Suprapubic skin (tissue), 3 donors: ENCODE measurements around the gene LINGO1.

Experiments used
- CTCF ChIP-seq, 2 donors: fragments of 200-600 bp in 1 of 2; fragments of 450-650 bp in 1 of 2; sonication (generic) in 1 of 2; IDR thresholded peaks; one replicate each; pipeline ENCODE4 v1.5.1; 2016 to 2019; ENCODE audit warnings: antibody characterized with exemption in 2 of 2, mild to moderate bottlenecking in 1 of 2, moderate library complexity in 1 of 2
- EP300 ChIP-seq: sonication (generic); formaldehyde crosslinking; IDR thresholded peaks from one replicate; pipeline ENCODE4 v1.6.1; 2017; ENCODE audit warnings: antibody characterized with exemption
- POLR2A ChIP-seq, 2 donors: fragments of 450-650 bp; IDR thresholded peaks; one replicate each; pipeline ENCODE4 v1.6.1; 2017; ENCODE audit warnings: antibody characterized with exemption in 2 of 2, mild to moderate bottlenecking in 2 of 2, moderate library complexity in 2 of 2

DNA sequence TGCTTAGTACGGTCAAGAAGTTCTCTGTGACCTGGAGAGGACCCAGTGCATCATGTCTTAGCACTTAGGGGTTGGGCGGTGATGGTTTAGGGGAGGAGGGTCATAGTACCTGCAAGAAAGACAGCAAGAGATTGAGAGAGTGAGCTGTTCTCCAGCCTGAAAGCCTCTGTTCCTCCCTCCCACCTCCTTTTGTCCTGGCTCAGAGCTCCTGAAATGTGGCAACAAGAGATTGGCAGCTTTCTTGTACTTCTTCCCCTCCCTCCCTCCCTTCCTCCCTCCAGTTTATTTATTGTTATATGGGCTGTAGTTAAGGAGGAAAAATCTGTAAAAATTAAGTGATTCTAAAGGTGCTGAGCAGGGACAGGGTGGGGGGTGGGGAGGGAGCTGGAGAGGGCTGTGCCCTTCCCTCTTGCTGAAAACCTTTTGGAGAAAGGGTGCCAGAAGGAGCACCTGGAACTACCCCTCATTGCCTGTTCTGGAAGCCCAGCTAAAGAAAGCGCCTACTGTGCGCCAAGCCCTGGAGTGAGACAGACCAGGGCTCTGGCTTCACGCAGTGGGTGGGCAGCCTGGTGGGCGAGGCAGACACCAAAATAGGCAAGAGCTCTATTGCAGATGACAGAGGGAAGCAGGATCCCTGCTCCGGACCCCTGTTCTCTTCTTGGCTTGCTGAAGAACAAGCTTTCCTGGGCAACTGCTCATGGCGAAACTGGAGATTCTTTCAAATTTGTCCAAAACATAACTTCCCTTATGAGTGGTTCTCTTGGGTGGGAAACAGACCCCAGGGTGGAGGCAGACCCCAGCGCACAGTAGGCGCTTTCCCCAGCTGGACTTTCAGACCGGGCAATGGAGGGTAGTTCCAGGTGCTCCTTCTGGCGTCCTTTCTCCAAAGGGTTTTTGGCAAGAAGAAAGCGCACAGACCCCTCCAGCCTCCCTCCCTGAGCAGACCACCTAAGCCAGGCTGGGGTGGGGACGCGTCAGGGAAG is 35.6 kb downstream of the LINGO1 start:
- TF ChIP-seq CTCF (IDR thresholded peaks at IDR 0.05) = no peak
- TF ChIP-seq EP300 = no peak
- no peak for TF ChIP-seq POLR2A (IDR thresholded peaks at IDR 0.05)
